Lower leg skin (tissue), 4 donors: Measurements from ENCODE around the gene EXOSC10. TPM values are rescaled to one million over a fixed set of nuclear protein-coding genes. Genes with fewer than 3 reads are reported as not detected.

ENCODE experiments used
- DNase-seq, 2 donors: peaks; one replicate each; pipeline ENCODE4 v3.0.0-alpha.2; 2019; ENCODE audit warnings: low spot score in 2 of 2
- H3K4me3 ChIP-seq: fragments of 200-600 bp; sonication (generic); 2 replicates; pipeline ENCODE4 v1.5.1; 2017; ENCODE audit warnings: mild to moderate bottlenecking, low read depth; ENCODE audit not compliant: poor library complexity, severe bottlenecking
- CTCF ChIP-seq, 3 donors: fragments of 450-650 bp; IDR thresholded peaks; one replicate each; pipeline ENCODE4 v1.5.1; 2016; ENCODE audit warnings: antibody characterized with exemption in 3 of 3, mild to moderate bottlenecking in 3 of 3, moderate library complexity in 2 of 3
- POLR2A ChIP-seq, 2 donors: fragments of 450-650 bp; IDR thresholded peaks; one replicate each; pipeline ENCODE4 v1.6.1; 2016 to 2017; ENCODE audit warnings: antibody characterized with exemption in 2 of 2, mild to moderate bottlenecking in 1 of 2, moderate library complexity in 1 of 2
- WGBS, 2 donors: methylation state at CpG; one replicate each; pipeline ENCODE4 v1.1.5; 2018; 5-methylcytosine and 5-hydroxymethylcytosine counted together
- intact Hi-C: fragments of 100-400 bp; cut with DNase I; formaldehyde crosslinking; loops from one replicate; pipeline ENCODE4 v1.15.0; 2023; ENCODE audit warnings: low total_unique reads
- total RNA-seq, 4 donors: library from RNA; depleted of rRNA; stranded (reverse); fragments of >200 nt; gene quantifications; one replicate each; pipeline ENCODE4 v1.1.0, GENCODE V29; 2016

The EXOSC10 gene
- total RNA-seq, 4 donors from 2014 or later: 51.8 to 78.1 (median 65.3) TPM

GRCh38 chr1:11030865-11031264 is 68.8 kb downstream of the EXOSC10 start:
- 86 to 89% methylated on average over 9 of the region's 9 CpGs for WGBS, 2 donors
- H3K4me3 ChIP-seq: no peak overlapping the region
- intact Hi-C loops: no loop called here
- peak in 1 of 2 donors; percentile 17 for DNase-seq
- TF ChIP-seq POLR2A (IDR thresholded peaks at IDR 0.05): no peak
- no peak for TF ChIP-seq CTCF (IDR thresholded peaks at IDR 0.05)

- intact Hi-C loops: no loop called here
- TF ChIP-seq POLR2A (IDR thresholded peaks at IDR 0.05) (no peak), CTCF (IDR thresholded peaks at IDR 0.05) (no peak)
Observed at GRCh38 chr1:11028018-11028417, 71.7 kb downstream of the EXOSC10 start.

GRCh38 chr1:11027316-11027715 is 72.4 kb downstream of the EXOSC10 start:
- no peak overlapping the region for H3K4me3 ChIP-seq
- DNase-seq: peak in 1 of 2 donors; percentile 13
- intact Hi-C loops: no loop called here
- no peak for TF ChIP-seq POLR2A (IDR thresholded peaks at IDR 0.05)
- TF ChIP-seq CTCF (IDR thresholded peaks at IDR 0.05): no peak
- WGBS, 2 donors: 78 to 83% methylated on average over 6 of the region's 6 CpGs

More at GRCh38 chr1:11028018-11028417, 71.7 kb downstream of the EXOSC10 start:
- DNase-seq: peak in 1 of 2 donors; percentile 43
- H3K4me3 ChIP-seq: no peak overlapping the region
- WGBS, 2 donors: 95 to 97% methylated on average over 3 of the region's 3 CpGs

- WGBS, 2 donors: 88 to 89% methylated on average over 5 of the region's 5 CpGs
- no peak for TF ChIP-seq POLR2A (IDR thresholded peaks at IDR 0.05)
- no peak overlapping the region for H3K4me3 ChIP-seq
- peak in 1 of 2 donors; percentile 43 for DNase-seq
- intact Hi-C loops: no loop called here
Observed at GRCh38 chr1:11026903-11027302, 72.8 kb downstream of the EXOSC10 start.

- intact Hi-C loops: no loop called here
- H3K4me3 ChIP-seq: no peak overlapping the region
- peak in 1 of 2 donors; percentile 6 for DNase-seq
- 47% methylated on average over 1 of the region's 1 CpG for WGBS, 2 donors
- TF ChIP-seq POLR2A (IDR thresholded peaks at IDR 0.05) (no peak), CTCF (IDR thresholded peaks at IDR 0.05) (no peak)
Observed at GRCh38 chr1:11026052-11026451, 73.6 kb downstream of the EXOSC10 start.

- WGBS, 2 donors: 88 to 90% methylated on average over 1 of the region's 1 CpG
- no peak for TF ChIP-seq POLR2A (IDR thresholded peaks at IDR 0.05)
- TF ChIP-seq CTCF (IDR thresholded peaks at IDR 0.05): no peak
- H3K4me3 ChIP-seq: no peak overlapping the region
- no peak for DNase-seq
- intact Hi-C loops: no loop called here
Observed at GRCh38 chr1:11025618-11026017, 74.1 kb downstream of the EXOSC10 start.
